GM19328 (cell line): Measurements from ENCODE around the gene FUCA1.
"Not testable (repeated sequence)": the region's sequence is repeated elsewhere in the genome, so short reads cannot be mapped to it uniquely, and the experiment has no call there.

ENCODE experiments used
- ATAC-seq: cut with Tn5 transposase; IDR thresholded peaks from one replicate; pipeline ENCODE4 v1.9.1; 2021; ENCODE audit warnings: mild to moderate bottlenecking, moderate library complexity; ENCODE audit not compliant: unreplicated experiment

Gene FUCA1

DNA sequence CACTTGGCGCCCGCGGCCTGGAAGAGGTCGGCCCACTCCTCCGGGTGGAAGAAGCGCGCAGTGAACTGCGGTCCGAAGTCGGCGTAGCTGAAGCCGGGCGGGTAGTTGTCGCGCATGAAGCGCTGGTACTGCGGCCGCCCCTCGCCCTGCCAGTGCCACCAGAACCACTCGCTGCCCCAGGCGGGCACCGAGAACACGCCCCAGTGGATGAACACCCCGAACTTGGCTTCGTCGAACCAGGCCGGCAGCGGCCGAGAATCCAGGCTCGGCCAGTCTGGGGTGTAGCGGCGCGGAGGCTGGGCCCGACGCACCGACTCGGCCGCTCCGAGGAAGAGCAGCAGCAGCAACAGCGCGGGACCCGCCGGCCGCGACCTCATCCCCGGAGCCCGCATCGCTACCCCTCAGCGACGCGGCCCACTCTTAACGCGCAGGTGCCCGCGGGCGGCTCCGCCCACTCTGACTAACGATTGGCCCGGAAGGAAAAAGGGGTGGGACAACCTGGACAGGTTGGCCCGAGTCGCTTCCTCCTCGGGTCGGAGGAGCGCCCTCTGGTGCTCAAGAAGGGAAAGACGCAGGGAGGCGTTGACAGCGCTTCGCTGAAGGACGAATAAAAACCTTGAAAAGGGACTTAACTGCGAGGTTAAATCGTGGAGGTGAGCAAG, at the start of gene FUCA1:
FUCA1 (minus strand) TSS at position 396 of the 662 bp plus-strand sequence; CDS start at position 392, 4 bp downstream.
- ATAC-seq, result peak; percentile 94

DNA sequence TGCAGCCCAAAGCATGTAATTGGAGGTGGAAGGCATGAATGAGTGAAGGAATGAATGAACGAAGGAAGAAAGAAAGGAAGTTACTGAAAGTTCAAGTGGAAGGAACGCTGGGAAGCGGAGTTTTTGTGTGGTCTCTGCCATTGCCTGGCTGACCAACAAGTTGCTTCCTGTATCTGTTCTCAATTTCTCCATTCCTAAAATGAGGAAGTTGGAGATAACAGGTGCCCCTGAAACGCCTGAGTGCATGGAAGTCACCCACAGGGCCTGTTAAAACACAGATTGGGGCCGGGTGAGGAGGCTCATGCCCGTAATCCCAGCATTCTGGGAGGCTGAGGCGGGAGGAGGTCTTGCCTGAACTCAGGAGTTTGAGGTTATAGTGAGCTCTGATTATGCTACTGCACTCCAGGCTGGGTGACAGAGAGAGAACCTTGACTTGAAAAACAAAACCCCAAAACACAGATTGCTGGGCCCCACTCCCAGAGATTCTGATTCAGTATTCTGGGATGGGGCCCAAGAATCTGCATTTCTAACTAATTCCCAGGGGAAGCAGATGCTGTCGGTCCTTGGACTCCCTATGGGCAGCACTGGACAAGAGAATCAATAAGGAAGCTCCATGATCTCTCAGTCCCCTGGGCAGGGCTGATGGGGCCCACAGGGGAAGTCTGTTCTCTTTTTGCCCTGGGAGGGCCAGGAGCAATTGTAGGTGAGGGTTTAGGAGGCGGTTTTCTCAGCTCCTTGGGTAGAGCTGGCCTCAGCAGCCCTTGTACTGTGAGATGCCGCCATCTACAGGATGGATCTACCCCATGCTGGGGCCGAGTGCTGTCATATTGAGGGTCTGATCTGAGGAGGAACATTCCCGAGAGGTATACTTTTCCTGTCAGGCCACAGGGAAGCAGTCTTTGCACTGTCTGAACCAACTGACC, 48.4 kb upstream of the FUCA1 start:
- no peak for ATAC-seq

DNA sequence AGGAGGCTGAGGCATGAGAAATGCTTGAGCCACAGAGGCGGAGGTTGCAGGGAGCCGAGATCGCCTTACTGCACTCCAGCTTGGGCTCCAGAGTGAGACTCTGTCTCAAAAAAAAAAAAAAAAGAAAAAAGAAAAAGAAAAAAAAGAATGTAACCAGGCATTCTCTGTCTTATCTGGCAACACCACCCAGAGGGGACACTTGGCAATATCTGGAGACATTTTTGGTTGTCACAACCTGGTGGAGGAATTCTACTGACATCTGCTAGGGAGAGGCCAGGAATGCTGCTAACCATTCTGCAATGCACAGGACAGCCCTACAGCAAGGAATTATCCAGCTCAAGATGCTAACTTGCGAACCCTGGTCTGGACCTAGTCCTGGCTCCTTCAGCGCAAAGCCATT, 47.4 kb upstream of the FUCA1 start:
- no peak for ATAC-seq

- ATAC-seq, result no peak
These were observed 46.8 kb upstream of the FUCA1 start for GRCh38 chr1:23914921-23915320.

DNA sequence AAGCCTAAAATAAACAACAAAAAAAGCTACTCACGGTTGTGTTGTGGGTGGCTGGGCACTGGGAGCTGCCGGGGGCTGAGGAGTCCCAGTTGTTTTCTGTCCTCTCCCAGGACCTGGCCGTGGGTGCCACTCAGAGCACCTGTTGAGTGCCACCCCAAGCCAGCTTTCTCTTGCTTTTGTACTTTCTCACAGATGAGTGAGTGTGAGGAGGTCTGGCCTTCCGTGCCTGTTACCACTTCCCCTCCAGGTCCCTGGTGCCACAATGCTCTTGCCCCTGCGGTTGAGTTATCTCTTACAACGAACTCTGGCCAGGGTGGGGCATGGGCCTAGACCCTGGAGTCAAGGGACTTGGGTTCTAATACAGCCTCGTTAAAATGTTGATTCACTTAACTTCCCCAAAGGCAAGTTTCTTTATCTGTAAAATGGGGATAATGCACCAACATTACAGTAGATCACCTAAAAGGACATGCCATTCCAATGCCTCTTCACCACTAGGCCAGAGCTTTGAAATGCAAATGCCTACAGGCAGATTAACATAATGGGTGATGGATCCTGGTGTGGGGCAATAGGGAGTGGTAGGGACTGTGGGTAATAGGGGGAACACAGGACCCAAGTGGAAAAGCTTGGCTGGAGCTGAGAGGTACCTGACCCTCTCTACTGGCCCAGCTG, 45.3 kb upstream of the FUCA1 start, which contains the start of gene CNR2:
CNR2 (minus strand) TSS at position 151 of the 669 bp plus-strand sequence. CDS start 37,745 bp downstream, outside the sequence.
- ATAC-seq, result no peak

GRCh38 chr1:23911921-23912320, 43.8 kb upstream of the FUCA1 start:
- no peak for ATAC-seq

DNA sequence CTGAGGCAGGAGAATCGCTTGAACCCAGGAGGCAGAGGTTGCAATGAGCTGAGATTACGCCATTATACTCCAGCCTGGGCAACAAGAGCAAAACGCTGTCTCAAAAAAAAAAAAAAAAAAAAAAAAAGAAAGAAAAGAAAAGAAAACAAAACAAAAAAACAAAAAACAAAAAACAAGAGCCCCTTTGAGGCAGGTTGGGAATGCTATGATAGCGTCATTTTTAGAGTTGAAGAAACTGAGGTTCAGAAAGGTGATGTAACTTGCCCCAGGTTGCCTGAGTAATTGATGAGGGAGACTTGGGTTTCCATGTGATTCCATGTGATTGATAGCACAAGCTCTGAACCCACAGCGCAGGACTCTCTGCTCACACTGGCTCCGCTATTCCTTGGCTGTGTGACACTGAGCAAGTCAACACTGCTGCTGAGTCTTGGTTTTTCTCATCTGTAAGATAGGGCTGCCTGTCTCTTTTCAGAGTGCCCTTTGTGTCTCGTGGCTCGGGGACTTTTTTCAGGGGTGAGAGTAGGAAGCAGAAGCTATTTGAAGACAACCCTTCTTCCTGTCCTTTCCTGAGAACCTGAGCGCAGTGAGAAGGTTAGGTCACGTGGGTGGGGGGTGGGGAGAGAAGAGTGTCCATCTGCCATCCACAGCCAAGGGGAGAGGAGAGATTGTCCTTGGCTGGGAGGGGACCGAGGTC, 42.6 kb upstream of the FUCA1 start:
- no peak for ATAC-seq

- ATAC-seq, result no peak
These were observed 42.1 kb upstream of the FUCA1 start for GRCh38 chr1:23910144-23910543.

DNA sequence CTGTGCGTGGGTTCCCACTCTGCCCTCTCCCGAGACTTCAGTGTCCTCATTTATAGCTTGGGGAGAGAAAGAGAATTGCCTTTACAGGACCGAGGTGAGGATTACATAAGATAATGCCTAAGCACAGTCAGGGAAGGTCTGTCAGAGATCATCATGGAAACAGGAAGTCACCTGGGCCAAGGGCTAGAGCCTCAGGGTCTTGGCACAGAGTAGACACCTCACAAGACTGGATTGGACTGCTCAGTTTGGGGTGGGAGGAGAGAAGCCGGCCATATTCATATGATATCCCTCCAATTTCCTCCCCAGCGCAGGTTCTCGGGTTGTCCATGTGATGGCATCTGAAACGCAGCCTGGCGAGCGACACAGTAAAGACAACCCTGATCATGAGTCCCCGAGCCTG, 41.3 kb upstream of the FUCA1 start:
- no peak for ATAC-seq

DNA sequence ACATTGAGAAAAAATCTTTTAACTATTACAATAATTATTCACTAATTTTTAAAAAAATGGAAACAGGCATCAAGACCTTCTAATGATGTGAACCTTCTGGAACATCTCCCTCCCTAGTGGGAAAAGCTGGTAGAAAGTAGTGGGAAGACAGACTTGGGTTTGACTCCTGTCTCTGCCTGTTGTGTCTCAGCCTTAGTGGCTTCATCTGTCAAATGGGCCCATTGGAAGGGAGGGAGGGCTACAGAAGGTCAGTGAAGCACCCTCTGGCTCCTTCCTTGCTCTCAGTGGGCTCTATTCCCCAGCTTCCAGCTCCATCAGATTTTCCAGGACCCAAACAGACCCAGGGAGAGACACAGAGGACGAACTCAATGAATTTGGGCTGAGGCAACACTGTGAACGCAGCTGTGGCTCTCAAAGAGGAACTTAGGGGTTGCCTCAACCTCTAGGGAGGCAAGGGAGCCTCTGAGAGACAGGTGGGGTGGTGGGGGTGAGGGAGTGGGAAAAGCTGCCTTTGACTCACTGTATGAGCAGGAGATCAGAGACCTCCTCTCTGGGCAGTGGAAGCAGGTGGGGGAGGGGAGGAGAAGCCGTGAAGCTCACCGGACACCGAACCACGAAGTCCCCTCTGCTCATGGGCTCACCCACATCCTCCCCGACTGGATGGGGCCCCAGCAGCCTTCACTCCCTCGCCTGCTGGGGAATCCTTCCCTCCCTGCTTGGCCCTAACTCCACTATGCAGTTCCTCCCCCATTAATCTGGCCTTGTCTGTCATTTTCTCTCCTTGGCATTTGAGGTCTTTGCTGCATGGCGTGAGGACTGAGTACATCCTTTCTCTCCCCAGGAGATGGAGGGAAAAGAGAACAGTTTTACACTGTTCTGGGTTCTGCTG, 40.6 kb upstream of the FUCA1 start:
- no peak for ATAC-seq

DNA sequence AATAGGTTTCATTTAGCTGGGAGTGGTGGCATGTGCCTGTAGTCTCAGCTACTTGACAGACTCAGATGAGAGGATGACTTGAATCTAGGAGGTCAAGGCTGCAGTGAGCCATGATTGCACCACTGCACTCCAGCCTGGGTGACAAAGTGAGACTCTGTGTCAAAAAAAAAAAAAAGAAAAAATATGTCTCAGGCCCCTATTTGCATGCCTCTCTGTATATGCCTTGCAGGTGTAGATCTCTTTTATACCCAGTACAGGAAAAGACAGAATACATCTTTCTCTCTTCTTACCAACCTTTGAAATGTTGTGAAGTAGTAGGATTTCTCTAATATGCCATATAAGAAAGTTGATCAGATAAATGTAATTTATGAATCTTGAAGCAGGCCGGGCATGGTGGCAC, 38.6 kb upstream of the FUCA1 start:
- no peak for ATAC-seq

- no peak for ATAC-seq
These were observed 37.5 kb upstream of the FUCA1 start for GRCh38 chr1:23905461-23906025.

- ATAC-seq, result no peak
These were observed 36.8 kb upstream of the FUCA1 start for GRCh38 chr1:23904748-23905357.

- ATAC-seq, result no peak
These were observed 35.7 kb upstream of the FUCA1 start for GRCh38 chr1:23903754-23904153.

DNA sequence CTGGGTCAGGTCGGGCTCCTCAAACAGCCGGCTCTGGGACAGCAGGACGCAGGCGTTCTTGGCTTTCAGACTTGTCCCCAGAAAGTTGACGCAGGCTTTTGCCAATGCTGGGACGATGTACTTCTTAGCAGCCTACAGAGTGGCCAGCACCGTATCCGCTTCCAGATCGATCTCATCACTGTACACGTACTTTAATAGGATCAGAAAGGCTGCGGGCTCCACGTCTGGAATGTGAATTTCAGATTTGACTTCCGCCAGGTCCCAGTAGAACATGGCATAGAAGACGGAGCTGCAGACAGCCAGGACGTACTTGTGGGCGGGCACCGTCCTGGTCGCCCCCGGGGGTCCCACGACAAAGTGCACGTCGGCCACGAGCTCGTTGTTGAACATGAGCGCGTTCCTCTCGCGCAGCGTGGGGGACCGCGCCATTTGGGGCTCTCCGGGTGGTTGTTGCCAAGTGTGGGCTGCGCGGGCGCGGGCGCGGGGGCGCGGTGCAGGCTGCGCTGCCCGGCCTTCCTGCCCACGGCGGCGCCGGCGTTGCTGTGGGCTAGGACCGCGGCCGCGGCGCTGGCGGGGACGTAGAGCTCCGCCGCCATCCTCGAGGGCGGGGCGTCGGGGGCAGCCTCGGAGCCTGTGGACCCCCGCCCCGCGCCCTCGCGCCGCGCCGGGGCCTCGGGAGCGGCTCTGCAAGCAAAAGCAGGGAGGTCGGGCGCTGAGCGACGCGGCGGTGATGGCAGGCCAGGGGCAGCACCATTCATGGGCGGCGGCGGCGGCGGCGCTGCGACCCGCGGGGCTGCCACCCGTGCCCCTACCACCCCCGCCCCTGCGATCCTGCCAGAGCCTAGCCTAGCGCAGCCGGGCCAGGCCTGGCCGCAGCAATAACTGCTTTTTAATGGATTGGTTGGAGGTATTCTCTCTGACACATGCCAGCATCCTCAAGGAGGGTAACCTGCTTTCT, 34.5 kb upstream of the FUCA1 start:
- ATAC-seq, result no peak

- ATAC-seq, result not testable (repeated sequence)
These were observed 31.9 kb upstream of the FUCA1 start for GRCh38 chr1:23900017-23900416.

DNA sequence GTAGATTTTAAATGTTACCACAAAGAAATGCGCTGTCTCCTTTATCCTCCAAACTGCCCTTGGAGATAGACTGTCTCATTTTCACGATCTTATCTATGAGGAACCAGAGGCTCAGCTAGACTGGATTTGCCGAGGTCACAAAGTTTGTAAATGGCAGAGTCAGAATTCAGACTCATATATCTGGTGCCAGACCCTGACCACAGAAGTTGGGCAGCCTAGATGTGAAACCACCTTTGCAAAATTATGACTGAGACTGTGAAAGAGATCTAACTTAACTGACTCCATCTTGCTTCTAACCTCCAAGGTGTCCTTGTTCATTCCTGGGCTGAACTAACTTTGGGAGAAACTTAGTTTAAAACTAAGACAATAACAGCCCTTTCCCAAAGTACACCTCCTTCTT, 31.0 kb upstream of the FUCA1 start:
- no peak for ATAC-seq

- no peak for ATAC-seq
These were observed 29.0 kb upstream of the FUCA1 start for GRCh38 chr1:23897083-23897482.
